GM12878 (cell line): Measurements from ENCODE around the gene FHOD3. TPM values are rescaled to one million over a fixed set of nuclear protein-coding genes. Genes with fewer than 3 reads are reported as not detected.

Experiments used
- ATAC-seq: fragments of 200-7000 bp; cut with Tn5 transposase; 3 replicates; pipeline ENCODE4 v1.9.1; 2020; ENCODE audit warnings: mild to moderate bottlenecking, moderate library complexity
- BruUV-seq: library from RNA; stranded (reverse); fragments of 400-500 nt; replicated peaks from 2 replicates; lab custom pipeline; 2021; lab: Mats Ljungman, UMichigan
- CTCF ChIA-PET: fragments of 300-600 bp; sonication (Branson Sonifier 250); formaldehyde crosslinking; extraction: SDS; loops from one replicate; lab custom pipeline; 2021; ENCODE audit warnings: inconsistent platforms; lab: Yijun Ruan, JAX
- POLR2A ChIA-PET: fragments of 350-600 bp; formaldehyde crosslinking; extraction: SDS; loops from one replicate; lab custom pipeline; 2021; ENCODE audit warnings: inconsistent platforms; lab: Charles Lee
- RAD21 ChIA-PET: fragments of 300-600 bp; sonication (Branson Sonifier 250); formaldehyde crosslinking; loops from one replicate; lab custom pipeline; 2023; ENCODE audit warnings: antibody characterized with exemption; ENCODE audit not compliant: unreplicated experiment; lab: Charles Lee
- SMC1A ChIA-PET: fragments of 300-600 bp; sonication (Branson Sonifier 250); formaldehyde crosslinking; loops from one replicate; lab custom pipeline; 2023; ENCODE audit not compliant: unreplicated experiment, uncharacterized antibody; lab: Charles Lee
- DNase-seq: peaks from one replicate; pipeline ENCODE4 v3.0.0-alpha.2; 2011; ENCODE audit warnings: low read depth, low spot score
- FAIRE-seq: peaks from 3 replicates; lab custom pipeline; 2011; peaks lifted over from hg19 to GRCh38; lab: Jason Lieb, UNC
- H2AFZ ChIP-seq: 2 replicates; pipeline ENCODE4 v1.6.0; 2011; ENCODE audit warnings: low read depth, low read length, control low read depth; ENCODE audit not compliant: control insufficient read depth
- H3K27ac ChIP-seq: 2 replicates; pipeline ENCODE4 v1.5.1; 2011; ENCODE audit warnings: control low read depth; ENCODE audit not compliant: control insufficient read depth, insufficient read depth
- H3K27me3 ChIP-seq, 2 experiments: replicated peaks in 1 of 2; 2 replicates each; pipeline versions ENCODE4 v1.6.0 to v1.6.1; 2011; ENCODE audit warnings: low read length in 1 of 2; ENCODE audit not compliant: control insufficient read depth in 2 of 2, insufficient read depth in 2 of 2
- H3K36me3 ChIP-seq, 2 experiments: 2 replicates each; pipeline ENCODE4 v1.5.1; 2011; ENCODE audit warnings: low read length in 1 of 2; ENCODE audit not compliant: control insufficient read depth in 2 of 2, insufficient read depth in 2 of 2
- H3K4me1 ChIP-seq: 2 replicates; pipeline ENCODE4 v1.6.1; 2011; ENCODE audit warnings: mild to moderate bottlenecking, low read length, moderate library complexity, mixed read lengths; ENCODE audit not compliant: control insufficient read depth, insufficient read depth
- H3K4me2 ChIP-seq: 2 replicates; pipeline ENCODE4 v1.6.0; 2011; ENCODE audit warnings: control low read depth; ENCODE audit not compliant: control insufficient read depth, insufficient read depth
- H3K4me3 ChIP-seq: fragments of 200-600 bp; sonication (generic); 2 replicates; pipeline ENCODE4 v1.5.1; 2016
- H3K79me2 ChIP-seq: 2 replicates; pipeline ENCODE4 v1.6.0; 2011; ENCODE audit warnings: low read length; ENCODE audit not compliant: control insufficient read depth, insufficient read depth
- H3K9ac ChIP-seq: 2 replicates; pipeline ENCODE4 v1.8.0; 2011; ENCODE audit warnings: low read length, control low read depth, mixed read lengths; ENCODE audit not compliant: control insufficient read depth, insufficient read depth
- H3K9me3 ChIP-seq: replicated peaks from 3 replicates; pipeline ENCODE4 v1.5.1; 2011; ENCODE audit warnings: mild to moderate bottlenecking, low read length; ENCODE audit not compliant: control insufficient read depth, insufficient read depth
- H4K20me1 ChIP-seq: 2 replicates; pipeline ENCODE4 v1.6.0; 2011; ENCODE audit not compliant: control insufficient read depth, insufficient read depth
- CUX1 ChIP-seq: IDR thresholded peaks from 2 replicates; pipeline ENCODE4 v1.6.1; 2012; ENCODE audit warnings: improper control_type of control experiment, low read depth, low read length; ENCODE audit not compliant: insufficient replicate concordance
- JUNB ChIP-seq: IDR thresholded peaks from 2 replicates; pipeline ENCODE4 v1.6.1; 2016; ENCODE audit warnings: antibody characterized with exemption, mild to moderate bottlenecking
- MTA2 ChIP-seq: fragments of 450-650 bp; IDR thresholded peaks from 2 replicates; pipeline ENCODE4 v1.6.1; 2016; ENCODE audit warnings: low read depth, mild to moderate bottlenecking, moderate library complexity
- MYB ChIP-seq: fragments of 150-350 bp; IDR thresholded peaks from 2 replicates; pipeline ENCODE4 v1.6.1; 2014; ENCODE audit warnings: mild to moderate bottlenecking, low read depth, low read length, borderline replicate concordance
- POU2F2 ChIP-seq: IDR thresholded peaks from 3 replicates; pipeline ENCODE4 v1.6.1; 2011; ENCODE audit warnings: low read depth, mild to moderate bottlenecking, low read length, borderline replicate concordance
- RAD21 ChIP-seq: IDR thresholded peaks from 2 replicates; pipeline ENCODE4 v1.6.1; 2011; ENCODE audit warnings: mild to moderate bottlenecking, low read depth, low read length, moderate library complexity; ENCODE audit not compliant: insufficient read depth
- RAD51 ChIP-seq: fragments of 450-650 bp; IDR thresholded peaks from 2 replicates; pipeline ENCODE4 v1.6.1; 2016; ENCODE audit warnings: moderate library complexity, mild to moderate bottlenecking, inconsistent platforms
- SP1 ChIP-seq: IDR thresholded peaks from one replicate; pipeline ENCODE4 v1.6.1; 2011; ENCODE audit warnings: low read depth, low read length
- USF2 ChIP-seq: IDR thresholded peaks from 2 replicates; pipeline ENCODE4 v1.6.1; 2011; ENCODE audit warnings: low read depth, low read length, improper control_type of control experiment, borderline replicate concordance
- ZSCAN29 ChIP-seq: fragments of 450-650 bp; IDR thresholded peaks from 2 replicates; pipeline ENCODE4 v1.6.1; 2017; ENCODE audit warnings: mild to moderate bottlenecking, moderate library complexity
- WGBS: methylation state at CpG from one replicate; pipeline ENCODE4 v1.1.6; 2016; ENCODE audit warnings: low lambda C conversion rate; ENCODE audit not compliant: insufficient replicate concordance, insufficient coverage; ENCODE audit errors: missing lambda C conversion rate; 5-methylcytosine and 5-hydroxymethylcytosine counted together
- in situ Hi-C: fragments of 300-500 bp; cut with MboI; formaldehyde crosslinking; loops from 9 replicates; pipeline ENCODE4 v1.14.3; 2018; ENCODE audit warnings: mixed read lengths
- intact Hi-C: fragments of 100-400 bp; cut with micrococcal nuclease; formaldehyde crosslinking; loops from one replicate; pipeline ENCODE4 v1.14.2; 2022; ENCODE audit not compliant: unreplicated experiment
- polyA plus RNA-seq, 11 experiments: library from polyadenylated mRNA; depleted of rRNA in 4 of 11; unstranded in 6 of 11; stranded (reverse) in 5 of 11; fragments of >200 nt; fragmentation: Nextera tagmentation in 4 of 11; fragmentation: Illumina TruSeq in 1 of 11; extraction: Ambion mirVana in 4 of 11; extraction: Trizol in 1 of 11; gene quantifications; 1 replicate in 1 of 11; 2 replicates in 10 of 11; pipeline versions ENCODE4 v1.2.1 to v1.2.3, GENCODE V29; 2011 to 2016; ENCODE audit warnings: inconsistent platforms in 2 of 11, missing spikeins in 2 of 11, low read depth in 1 of 11
- total RNA-seq, 4 experiments: library from RNA; depleted of rRNA in 3 of 4; stranded (reverse); fragments of >200 nt in 3 of 4; fragmentation: Illumina TruSeq in 1 of 4; extraction: Trizol in 1 of 4; gene quantifications; 2 replicates each; pipeline versions ENCODE4 v1.2.1 to v1.2.3, GENCODE V29; 2013 to 2021
- TF ChIP-seq, protein P1 (sequence below): fragments of 450-650 bp; formaldehyde crosslinking; IDR thresholded peaks from 2 replicates; pipeline ENCODE4 v1.4.0; 2022; ENCODE audit warnings: mild to moderate bottlenecking, moderate library complexity

The FHOD3 gene
- total and polyA plus RNA-seq, 10 of the 15 experiments (the other 5 are each of a cell fraction or from before 2014, with no cell fraction given): 0.77 to 26.7 (median 10.4) TPM

DNA sequence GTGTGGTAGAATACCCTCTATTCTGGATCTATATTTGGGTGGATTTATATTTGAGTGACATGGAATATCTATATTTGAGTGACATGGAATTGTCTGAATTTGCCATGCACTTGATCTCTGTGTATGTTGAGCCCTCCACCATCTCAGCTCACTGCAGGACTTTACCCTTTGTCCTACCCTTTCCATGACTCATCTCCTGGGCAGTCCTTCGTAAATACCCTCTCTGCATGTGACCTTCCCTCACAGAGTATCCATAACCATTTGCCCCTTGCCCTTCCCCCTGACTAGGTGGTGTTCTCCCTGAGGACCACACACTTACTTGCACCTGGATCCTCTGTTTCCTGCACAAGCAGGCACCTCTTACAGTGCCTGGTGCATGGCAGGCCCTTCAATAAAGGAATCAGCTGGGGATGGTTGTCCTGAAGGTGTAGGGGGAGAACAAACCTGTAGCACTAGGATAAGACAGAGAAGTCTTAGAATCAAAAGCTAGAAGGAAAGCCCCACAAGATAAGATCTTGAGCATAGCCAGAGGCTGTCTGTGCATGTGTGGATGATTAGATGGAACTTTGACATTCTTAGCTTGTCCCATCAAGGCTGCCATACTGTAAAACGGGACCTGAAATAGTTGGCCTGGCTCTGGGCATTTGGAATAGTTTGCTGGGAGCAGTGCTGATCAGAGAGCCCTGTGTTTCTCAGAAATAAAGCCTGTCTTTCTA, 230.4 kb downstream of the FHOD3 start:
- H3K9ac ChIP-seq: no peak overlapping the region
- H3K4me1 ChIP-seq: no peaks in the 10 kb centered on the region
- H3K27me3 ChIP-seq: no peaks in the 10 kb centered on the region
- ChIA-PET CTCF (interaction anchor here (0.8 to 2.5 kb wide), 3 partner anchors 9 to 498 kb away, joined by 3 to 9 read pairs (median 5); no protein-coding TSS in a partner anchor), POLR2A (interaction anchor here (1.6 to 1.9 kb wide), 2 partner anchors 10 to 14 kb away, joined by 3 to 4 read pairs; no protein-coding TSS in a partner anchor), RAD21 (interaction anchor here (1.2 to 1.7 kb wide), 2 partner anchors 11 to 18 kb away, joined by 3 read pairs; no protein-coding TSS in a partner anchor), SMC1A (interaction anchor here (0.8 to 1.5 kb wide), 4 partner anchors 11 to 108 kb away, joined by 3 to 6 read pairs (median 4); no protein-coding TSS in a partner anchor)
- in situ Hi-C loops: no loop called here
- no peak overlapping the region for H3K27ac ChIP-seq
- no peak overlapping the region for H2AFZ ChIP-seq
- no peak for FAIRE-seq
- H3K79me2 ChIP-seq: no peaks in the 10 kb centered on the region
- intact Hi-C loops: no loop called here
- H3K4me2 ChIP-seq: no peak overlapping the region
- no peaks in the 10 kb centered on the region; a peak in 2 of 4 replicates for H3K36me3 ChIP-seq
- H3K9me3 ChIP-seq: no peaks in the 10 kb centered on the region
- no peak for DNase-seq
- BruUV-seq: no TSS peak
- no peak for ATAC-seq
- WGBS: 22% methylated on average over 2 of the region's 2 CpGs
- H3K4me3 ChIP-seq: no peak overlapping the region
- no peaks in the 10 kb centered on the region for H4K20me1 ChIP-seq
- TF ChIP-seq CUX1: no peak
- TF ChIP-seq JUNB: no peak
- TF ChIP-seq USF2: no peak
- no peak for TF ChIP-seq POU2F2
- no peak for TF ChIP-seq ZSCAN29
- TF ChIP-seq, protein P1, sequence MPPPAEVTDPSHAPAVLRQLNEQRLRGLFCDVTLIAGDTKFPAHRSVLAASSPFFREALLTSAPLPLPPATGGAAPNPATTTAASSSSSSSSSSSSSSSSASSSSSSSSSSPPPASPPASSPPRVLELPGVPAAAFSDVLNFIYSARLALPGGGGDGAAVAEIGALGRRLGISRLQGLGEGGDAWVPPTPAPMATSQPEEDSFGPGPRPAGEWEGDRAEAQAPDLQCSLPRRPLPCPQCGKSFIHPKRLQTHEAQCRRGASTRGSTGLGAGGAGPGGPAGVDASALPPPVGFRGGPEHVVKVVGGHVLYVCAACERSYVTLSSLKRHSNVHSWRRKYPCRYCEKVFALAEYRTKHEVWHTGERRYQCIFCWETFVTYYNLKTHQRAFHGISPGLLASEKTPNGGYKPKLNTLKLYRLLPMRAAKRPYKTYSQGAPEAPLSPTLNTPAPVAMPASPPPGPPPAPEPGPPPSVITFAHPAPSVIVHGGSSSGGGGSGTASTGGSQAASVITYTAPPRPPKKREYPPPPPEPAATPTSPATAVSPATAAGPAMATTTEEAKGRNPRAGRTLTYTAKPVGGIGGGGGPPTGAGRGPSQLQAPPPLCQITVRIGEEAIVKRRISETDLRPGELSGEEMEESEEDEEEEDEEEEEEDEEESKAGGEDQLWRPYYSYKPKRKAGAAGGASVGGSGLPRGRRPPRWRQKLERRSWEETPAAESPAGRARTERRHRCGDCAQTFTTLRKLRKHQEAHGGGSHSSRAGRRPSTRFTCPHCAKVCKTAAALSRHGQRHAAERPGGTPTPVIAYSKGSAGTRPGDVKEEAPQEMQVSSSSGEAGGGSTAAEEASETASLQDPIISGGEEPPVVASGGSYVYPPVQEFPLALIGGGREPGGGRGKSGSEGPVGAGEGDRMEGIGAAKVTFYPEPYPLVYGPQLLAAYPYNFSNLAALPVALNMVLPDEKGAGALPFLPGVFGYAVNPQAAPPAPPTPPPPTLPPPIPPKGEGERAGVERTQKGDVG: no peak
- TF ChIP-seq SP1: no peak
- TF ChIP-seq MYB: no peak
- no peak for TF ChIP-seq RAD21
- TF ChIP-seq RAD51: no peak
- no peak for TF ChIP-seq MTA2
